Endothelial cell (in vitro differentiated cells): ENCODE data around the gene PARK7. TPM values are rescaled to one million over a fixed set of nuclear protein-coding genes. Genes with fewer than 3 reads are reported as not detected.
A peak's percentile ranks its signal among the peaks of the same experiment; 100 is the strongest.

Experiments
- DNase-seq: peaks from one replicate; pipeline ENCODE4 v3.0.0; 2021; ENCODE audit warnings: low spot score
- H3K27ac Mint-ChIP-seq: one replicate; pipeline ENCODE4 v1.8.0; 2021; ENCODE audit warnings: mixed read lengths, inconsistent platforms; ENCODE audit not compliant: unreplicated experiment
- H3K27me3 Mint-ChIP-seq: one replicate; pipeline ENCODE4 v1.8.0; 2021; ENCODE audit warnings: mild to moderate bottlenecking, moderate library complexity, mixed read lengths, inconsistent platforms; ENCODE audit not compliant: unreplicated experiment
- H3K36me3 Mint-ChIP-seq: one replicate; pipeline ENCODE4 v1.8.0; 2021; ENCODE audit warnings: mild to moderate bottlenecking, low read depth, mixed read lengths, inconsistent platforms; ENCODE audit not compliant: unreplicated experiment
- H3K4me1 Mint-ChIP-seq: one replicate; pipeline ENCODE4 v1.8.0; 2021; ENCODE audit warnings: mild to moderate bottlenecking, mixed read lengths, inconsistent platforms; ENCODE audit not compliant: unreplicated experiment
- H3K4me3 Mint-ChIP-seq: one replicate; pipeline ENCODE4 v1.8.0; 2021; ENCODE audit warnings: mild to moderate bottlenecking, mixed read lengths, inconsistent platforms; ENCODE audit not compliant: unreplicated experiment
- H3K9me3 Mint-ChIP-seq: one replicate; pipeline ENCODE4 v1.8.0; 2021; ENCODE audit warnings: mixed read lengths, inconsistent platforms; ENCODE audit not compliant: unreplicated experiment
- CTCF ChIP-seq: fragments of 200-600 bp; sonication (generic); IDR thresholded peaks from one replicate; pipeline ENCODE4 v1.5.0; 2021; ENCODE audit warnings: antibody characterized with exemption; ENCODE audit not compliant: unreplicated experiment
- total RNA-seq: library from RNA; stranded (reverse); fragmentation: NEBNext Ultra II Directional; extraction: Animal tissue kit (Norgen Biotek cat#: 25700); gene quantifications from one replicate; pipeline ENCODE4 v1.2.1, GENCODE V29; 2021; ENCODE audit not compliant: unreplicated experiment

The PARK7 gene
- total RNA-seq, 1 donor from 2014 or later, result 223 TPM

- no peak for TF ChIP-seq CTCF
- no peak for DNase-seq
- H3K27ac Mint-ChIP-seq, result peak overlapping the region; percentile 70
- no peaks in the 10 kb centered on the region for H3K27me3 Mint-ChIP-seq
- H3K4me1 Mint-ChIP-seq, result peaks cover 51% of the 10 kb centered on the region
- H3K36me3 Mint-ChIP-seq, result peaks cover 4% of the 10 kb centered on the region
- H3K4me3 Mint-ChIP-seq, result no peak overlapping the region
- no peaks in the 10 kb centered on the region for H3K9me3 Mint-ChIP-seq
Observed at GRCh38 chr1:8018492-8019228, 57.1 kb downstream of the PARK7 start.

- H3K4me3 Mint-ChIP-seq, result no peak overlapping the region
- no peak for TF ChIP-seq CTCF
- H3K9me3 Mint-ChIP-seq, result no peaks in the 10 kb centered on the region
- no peaks in the 10 kb centered on the region for H3K27me3 Mint-ChIP-seq
- no peaks in the 10 kb centered on the region for H3K36me3 Mint-ChIP-seq
- H3K4me1 Mint-ChIP-seq, result peaks cover 55% of the 10 kb centered on the region
- peak overlapping the region; percentile 70 for H3K27ac Mint-ChIP-seq
- no peak for DNase-seq
Observed at GRCh38 chr1:8019229-8019620, 57.7 kb downstream of the PARK7 start.

GRCh38 chr1:8020032-8020431, 58.5 kb downstream of the PARK7 start:
- peak overlapping the region; percentile 22 for H3K27ac Mint-ChIP-seq
- peaks cover 58% of the 10 kb centered on the region for H3K4me1 Mint-ChIP-seq
- H3K36me3 Mint-ChIP-seq, result peaks cover under 1% of the 10 kb centered on the region
- DNase-seq, result no peak
- no peaks in the 10 kb centered on the region for H3K9me3 Mint-ChIP-seq
- H3K4me3 Mint-ChIP-seq, result no peak overlapping the region
- peaks cover under 1% of the 10 kb centered on the region for H3K27me3 Mint-ChIP-seq
- no peak for TF ChIP-seq CTCF

- Mint-ChIP-seq H3K27me3 (peaks cover 4% of the 10 kb centered on the region), H3K27ac (peak overlapping the region; percentile 39), H3K4me1 (peaks cover 59% of the 10 kb centered on the region), H3K9me3 (no peaks in the 10 kb centered on the region), H3K36me3 (peaks cover 7% of the 10 kb centered on the region), H3K4me3 (no peak overlapping the region)
- TF ChIP-seq CTCF, result no peak
- DNase-seq, result no peak
Observed at GRCh38 chr1:8021676-8022266, 60.3 kb downstream of the PARK7 start.
